ENCODE data around the gene OSM.
"Not testable (repeated sequence)": the region's sequence is repeated elsewhere in the genome, so short reads cannot be mapped to it uniquely, and the experiment has no call there.

Gene OSM

DNA sequence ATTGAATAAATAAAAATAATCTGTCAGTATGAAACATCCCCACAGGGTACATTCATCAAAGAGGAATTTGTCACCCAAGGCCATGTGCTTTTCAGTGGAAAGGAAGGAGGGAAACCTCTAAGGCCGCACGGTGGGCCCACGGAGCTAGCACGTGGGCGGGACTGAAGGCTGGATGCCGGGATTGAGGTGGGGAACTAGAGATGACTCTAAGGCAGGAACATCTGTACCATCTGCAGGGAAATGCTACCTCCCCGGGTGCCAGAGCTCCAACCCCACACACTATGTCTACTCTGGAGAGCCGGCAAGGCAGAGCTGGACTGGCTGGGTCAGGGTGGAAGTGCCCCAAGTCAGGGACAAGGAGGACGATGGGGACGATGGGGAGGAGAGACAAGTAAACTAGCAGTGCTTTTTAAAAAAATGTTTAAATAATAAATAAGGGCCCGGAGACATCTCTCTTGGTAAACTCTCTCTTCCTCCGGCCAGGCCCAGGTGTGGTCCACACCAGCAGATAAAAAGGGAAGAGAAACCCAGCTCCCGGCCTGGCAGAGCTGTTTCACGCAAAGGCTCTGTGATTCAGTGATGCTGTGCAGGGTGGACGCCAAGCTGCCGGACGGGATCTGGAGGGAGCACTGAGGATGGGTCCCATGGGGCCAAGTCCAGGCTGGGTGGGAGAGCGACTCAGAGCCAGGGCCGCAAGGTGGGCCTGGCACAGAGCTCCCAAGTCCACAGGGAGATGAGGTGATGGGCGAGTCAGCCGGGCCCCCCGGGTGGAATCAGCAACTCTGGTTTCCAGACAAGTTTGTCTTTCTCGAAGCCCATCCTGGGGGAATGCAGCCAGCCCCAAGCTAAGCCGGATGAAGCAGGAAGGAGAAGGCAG, 25.9 kb downstream of the OSM start:
- no peak for DNase-seq

DNA sequence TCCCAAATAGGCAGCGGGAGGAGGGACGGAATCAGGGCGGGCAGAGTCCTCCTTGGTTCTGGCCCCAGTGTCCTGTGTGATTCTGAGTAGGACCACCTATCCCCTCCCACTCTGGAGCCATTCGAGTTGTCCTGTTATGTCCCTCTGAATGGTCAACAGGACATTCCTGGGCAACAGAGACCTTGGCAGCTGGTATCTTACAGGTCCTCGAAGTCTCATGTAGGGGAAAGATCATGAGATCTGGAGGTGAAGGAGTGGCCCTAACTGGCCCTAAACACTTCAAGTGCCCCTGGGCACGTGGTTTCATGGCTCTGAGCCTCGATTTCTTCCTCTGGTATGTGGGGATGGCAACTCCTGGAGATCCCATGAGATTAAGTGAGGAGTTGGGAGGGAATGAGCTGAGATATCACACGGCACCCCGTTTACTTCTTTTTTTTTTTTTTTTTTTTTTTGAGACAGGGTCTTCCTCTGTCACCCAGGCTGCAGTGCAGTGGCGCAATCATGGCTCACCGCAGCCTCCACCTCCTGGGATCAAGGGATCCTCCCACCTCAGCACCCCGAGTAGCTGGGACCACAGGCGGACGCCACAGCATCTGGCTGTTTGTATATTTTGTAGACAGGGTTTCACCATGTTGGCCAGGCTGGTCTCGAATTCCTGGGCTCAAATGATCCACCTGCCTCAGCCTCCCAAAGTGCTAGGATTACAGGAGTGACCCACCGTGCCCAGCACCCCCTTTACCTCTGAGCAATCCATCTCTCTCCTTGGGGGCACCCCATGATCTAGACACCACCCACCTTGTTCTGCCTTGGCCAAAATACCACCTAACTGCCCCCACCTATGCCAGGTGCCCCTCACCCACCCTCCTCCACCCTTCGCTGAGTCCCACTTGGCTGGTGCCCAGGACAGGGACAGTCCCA, 26.9 kb downstream of the OSM start:
- DNase-seq = no peak

DNA sequence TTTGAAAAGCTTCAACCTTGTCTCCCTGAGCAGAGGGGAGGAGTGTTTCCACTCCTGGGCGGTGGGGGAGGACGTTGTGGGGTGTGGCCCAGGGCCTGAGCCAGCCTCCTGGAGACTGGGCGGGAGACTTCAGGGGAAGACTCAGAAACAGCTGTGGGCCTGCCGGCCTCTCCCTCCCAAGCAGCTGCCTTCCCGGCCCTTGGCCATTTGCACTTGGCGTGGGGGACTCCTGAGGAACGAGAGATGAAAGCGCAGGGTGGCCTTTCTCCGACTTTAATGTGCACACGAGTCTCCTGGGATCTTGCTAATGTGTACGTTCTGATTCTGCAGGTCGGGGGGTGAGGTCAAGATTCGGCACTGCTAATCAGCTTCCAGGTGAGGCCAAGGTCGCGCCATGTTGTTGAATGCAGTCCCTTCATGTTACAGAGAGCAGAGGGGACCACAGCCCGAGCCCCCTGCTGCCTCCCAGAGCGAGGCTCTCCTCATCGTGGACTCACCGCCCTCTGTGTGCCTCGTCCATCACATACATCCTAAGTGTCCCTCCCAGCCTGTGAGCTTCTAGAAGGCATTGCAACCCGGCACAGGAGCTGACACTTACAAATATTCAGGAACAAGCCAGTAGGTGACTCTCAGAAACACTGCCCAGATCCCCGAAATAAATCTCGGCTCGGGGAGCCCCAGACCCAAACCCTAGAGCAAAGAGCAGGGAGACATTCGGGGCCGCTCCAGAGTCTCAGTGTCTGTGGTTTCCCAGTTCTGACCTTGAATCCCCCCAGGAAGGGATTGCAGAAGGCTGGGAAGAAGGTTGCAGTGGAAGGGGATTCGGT, 27.8 kb downstream of the OSM start:
- no peak for DNase-seq

DNA sequence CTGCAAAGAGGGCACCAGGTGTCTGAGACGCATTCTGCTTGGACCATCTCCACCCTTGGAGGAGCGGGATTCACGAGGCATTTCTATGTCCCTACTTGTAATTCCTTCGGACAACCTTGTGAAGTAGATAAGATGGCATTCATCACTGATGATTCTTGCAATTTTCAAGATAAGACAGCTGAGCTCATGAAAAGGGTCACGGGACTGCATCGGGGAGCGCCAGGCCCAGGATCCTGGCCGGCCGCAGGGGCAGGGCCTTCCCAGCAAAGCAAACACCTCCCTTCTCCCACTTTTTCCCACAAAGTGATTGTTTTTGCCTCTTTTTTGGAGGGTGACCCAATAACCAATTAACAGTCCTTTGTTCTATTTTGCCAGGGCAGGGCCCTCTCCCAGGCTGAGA, 28.5 kb downstream of the OSM start:
- DNase-seq = no peak

DNA sequence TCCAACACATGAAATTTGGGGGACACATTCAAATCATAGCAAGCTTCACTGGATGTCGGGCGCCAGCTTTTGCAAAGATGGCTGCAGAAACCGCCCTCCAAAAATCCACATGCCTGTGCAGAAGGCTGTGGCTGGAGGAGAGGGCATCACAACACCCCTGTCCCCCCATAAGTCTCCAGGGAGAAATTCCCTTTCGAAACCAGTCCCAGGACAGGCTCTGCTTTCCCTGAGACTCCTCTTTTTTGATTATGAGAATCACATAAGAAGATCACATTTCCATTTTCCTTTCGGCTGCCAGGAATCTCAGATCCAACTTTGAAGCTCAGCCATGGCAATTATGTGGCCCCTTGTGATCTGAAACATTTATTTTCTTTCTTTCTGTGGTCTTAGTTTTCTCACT, 29.8 kb downstream of the OSM start:
- DNase-seq = no peak

DNA sequence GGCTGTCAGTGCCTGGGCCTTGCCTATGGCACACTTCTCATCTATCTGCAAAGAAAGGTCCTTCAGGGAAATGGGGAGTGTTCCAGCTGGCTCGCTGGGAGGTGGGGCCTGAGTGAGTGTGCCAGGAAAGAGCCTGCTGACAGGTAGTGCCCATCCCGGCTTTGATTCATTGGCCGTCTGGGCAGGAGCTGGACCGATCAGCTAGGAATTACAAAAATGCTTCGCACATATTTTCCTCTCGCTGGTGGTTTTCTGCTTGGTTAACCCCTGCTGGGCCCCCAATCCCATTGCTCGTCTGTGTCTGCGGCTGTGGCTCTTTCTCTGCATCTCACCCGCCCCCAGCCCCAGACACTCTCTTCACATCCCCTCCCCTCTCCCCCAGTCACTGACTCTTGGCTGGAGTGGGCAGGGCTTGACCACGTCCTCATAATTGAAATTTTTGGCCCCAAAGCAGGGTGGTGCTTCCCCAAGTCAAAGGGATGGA, 30.9 kb downstream of the OSM start:
- DNase-seq = no peak

DNA sequence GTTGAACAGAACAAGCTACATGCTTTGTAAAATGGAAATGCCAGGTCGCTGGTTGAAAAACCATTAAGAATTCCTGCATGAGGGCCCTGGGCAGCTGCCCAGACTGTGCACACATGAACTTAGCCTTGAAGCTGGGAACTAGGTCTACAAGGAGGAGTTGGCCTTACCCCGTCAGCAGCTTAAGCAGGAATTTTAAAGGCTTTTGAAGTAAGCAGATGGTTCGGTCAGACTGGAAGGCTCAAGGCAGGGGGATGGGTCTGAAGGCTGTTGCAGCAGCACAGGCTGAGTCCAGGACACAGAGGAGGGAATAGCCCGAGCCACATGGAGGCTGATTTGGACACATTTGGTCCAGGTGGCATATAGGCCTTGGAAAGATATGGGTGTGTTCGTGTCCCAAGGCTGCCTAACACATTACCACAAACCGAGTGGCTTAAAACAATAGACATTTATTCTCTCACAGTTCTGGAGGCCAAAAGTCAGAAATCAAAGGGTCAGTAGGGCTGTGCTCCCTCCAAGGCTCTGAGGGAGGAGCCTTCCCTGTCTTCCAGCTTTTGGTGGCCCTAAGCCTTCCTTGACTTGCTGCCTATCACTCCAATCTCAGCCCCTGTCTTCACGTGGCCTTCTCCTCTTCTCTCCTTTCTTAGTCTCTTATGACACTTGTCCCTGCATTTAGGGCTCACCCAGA, 31.7 kb downstream of the OSM start:
- DNase-seq = no peak

DNA sequence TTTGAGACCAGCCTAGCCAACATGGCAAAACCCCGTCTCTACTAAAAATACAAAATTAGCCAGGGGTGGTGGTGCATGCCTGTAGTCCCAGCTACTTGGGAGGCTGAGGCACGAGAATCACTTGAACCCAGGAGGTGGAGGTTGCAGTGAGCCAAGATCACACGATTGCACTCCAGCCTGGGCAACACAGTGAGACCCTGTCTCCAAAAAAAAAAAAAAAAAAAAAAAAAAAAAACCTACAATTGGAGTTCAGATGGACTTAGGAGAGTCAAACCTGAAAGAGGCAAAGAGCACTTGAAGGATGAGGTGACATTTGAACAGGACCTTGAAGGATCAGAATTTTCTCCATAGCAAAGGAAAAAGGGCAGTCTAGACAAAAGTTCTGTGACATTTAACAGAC, 32.3 kb downstream of the OSM start:
- not testable (repeated sequence) for DNase-seq

DNA sequence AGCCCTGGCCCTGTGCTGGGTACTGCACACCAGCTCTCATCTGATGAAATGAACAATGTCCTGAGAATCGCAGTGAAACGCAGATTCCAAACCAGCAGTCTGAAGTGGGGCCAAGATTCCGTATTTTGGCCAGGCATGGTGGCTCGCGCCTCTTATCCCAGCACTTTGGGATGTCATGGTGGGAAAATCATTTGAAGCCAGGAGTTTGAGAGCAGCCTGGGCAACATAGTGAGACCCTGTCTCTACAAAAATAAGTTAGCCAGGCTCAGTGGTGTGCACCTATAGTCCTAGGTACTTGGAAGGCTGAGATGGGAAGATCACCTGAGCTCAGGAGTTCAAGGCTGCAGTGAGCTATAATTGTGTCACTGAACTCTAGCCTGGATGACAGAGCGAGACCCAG, 33.1 kb downstream of the OSM start:
- DNase-seq = no peak

DNA sequence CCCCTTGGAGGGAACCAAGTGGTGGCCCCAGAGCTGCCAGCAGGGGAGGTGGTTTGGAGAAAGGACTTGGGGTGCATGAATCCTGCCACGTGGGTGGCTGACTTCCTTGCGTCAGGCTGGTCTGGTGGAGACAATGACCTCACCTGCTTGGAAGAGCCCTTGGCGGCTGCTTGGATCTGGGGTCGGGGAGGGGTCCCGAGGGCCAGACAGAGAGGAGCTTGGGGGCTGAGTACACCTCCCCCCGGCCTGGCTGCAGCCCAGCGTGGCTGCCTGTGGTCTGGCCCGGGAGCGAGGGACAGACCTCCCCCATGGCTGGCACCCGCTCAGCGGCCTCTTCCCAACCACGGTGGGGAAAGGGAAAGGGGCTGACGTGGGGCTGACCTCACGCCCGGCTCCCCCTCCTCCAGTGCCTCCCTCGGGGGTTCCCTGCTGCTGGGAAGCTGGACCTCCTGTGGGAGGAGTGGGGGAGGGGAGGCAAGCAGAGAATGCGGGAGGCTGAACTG, 33.9 kb downstream of the OSM start:
- no peak for DNase-seq

DNA sequence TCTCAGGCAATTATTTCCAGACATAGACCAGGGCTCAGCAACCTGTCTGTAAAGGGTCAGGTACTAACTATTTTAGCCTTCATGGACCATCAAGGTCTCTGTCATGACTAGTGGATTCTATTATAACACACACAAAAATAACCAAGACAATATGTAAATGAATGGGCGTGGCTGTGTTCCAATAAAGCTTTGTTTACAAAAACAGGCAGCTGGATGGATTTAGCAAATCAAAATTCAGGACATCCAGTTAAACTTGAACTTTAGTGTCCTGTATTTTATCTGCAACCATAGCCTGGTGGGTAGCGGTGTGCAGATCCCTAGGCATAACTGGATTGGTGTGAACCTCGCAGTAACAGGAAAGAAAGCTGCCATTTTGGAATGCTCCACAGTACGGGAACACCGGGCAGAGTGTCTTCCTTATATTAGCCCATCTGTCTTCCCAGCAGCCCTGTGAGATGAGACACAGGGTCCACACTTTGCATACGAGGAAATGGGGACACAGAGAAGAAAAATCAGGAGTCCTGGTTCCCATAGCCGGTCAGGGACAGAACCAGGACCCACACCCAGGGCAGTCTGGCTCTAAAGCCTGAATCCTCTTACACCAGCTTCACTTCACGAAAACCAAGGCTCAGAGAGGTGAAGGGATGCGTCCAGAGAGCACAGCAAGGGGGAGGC, 35.7 kb downstream of the OSM start:
- no peak for DNase-seq

DNA sequence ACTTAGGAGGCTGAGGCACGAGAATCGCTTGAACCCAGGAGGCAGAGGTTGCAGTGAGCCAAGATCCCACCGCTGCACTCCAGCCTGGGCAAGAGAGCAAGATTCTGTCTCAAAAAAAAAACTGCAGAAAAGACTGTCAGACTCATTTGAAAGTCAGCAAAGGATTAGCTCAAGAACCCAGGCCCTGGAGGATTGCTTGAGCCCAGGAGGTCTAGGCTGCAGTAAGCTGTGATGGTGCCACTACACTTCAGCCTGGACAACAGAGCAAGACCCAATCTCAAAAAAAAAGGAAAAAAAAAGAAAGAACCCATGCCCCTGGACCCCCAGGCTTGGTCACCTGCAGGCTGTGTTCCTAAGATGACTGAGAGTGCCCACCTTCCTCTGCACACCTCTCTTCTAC, 36.3 kb downstream of the OSM start:
- DNase-seq = no peak

DNA sequence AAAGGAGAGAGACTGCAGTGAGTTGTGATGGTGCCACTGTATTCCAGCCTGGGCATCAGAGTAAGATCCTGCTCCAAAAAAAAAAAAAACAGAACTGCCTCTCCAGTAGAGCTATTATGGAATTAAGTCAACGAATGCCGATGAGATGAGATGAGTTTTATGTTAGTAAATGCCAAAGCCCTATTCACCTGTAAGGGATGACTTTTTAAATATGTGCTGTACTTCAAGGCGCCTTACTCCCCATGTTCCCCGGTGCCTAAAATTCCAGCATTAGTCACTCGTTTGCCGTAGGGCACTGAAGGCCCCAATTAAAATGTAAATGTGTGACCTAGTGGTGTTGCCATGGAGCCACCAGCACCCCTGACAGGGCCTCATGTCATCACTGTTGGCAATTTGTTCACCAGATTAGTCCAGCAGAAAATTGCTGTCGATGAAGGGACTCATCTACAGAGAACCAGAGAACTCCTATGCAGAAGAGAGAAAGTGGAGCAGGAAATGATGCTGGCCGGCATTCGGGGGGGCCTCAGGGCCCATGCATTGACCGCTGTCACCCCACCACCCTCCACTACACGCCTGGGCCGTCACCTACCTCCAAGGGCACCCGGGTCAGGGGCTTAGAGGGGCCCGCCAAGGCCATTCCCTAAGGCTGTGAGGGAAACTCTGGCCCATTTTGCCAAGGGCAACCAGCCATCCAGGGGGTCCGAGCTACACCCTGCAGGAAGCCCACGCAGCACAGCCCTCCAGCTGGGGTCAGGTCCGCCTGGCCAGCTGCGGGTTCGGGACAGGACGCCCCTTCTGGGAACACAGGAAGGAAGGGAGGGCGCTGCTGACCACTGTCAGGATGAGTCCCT, 37.9 kb downstream of the OSM start:
- DNase-seq = no peak

DNA sequence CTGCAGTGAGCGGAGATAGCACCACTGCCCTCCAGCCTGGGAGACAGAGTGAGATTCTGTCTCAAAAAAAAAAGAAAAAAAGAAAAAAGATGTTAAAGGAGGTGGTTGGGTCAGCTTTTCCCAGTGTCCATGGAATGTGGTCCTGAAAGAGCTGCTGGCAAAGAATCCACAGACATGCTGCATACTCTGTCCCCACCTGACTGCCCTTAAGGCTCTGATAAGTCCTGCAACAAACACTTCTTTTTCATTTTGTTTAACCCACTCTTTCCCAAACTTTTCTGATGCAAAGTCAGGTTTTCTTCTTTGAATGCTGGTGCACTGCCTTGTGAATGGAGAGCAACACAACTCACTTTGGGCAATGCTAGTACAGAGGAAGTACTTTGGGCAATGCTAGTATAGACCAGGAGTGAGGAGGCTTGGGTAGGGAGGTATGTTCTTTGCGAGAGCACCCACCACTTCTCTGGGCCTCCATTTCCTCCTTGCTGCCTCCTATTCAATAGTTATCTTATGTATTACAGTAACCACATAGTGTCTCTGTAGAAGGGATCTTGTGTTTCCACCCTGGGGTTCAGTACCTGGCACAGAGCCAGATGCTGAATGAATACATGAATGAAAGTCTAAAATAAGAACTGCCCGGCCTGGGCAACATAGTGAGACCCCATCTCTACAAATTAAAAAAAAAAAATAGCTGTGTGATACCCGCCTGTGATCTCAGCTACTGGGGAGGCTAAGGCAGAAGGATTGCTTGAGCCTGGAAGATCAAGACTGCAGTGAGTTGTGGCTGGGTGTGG, 39.0 kb downstream of the OSM start:
- DNase-seq = no peak

DNA sequence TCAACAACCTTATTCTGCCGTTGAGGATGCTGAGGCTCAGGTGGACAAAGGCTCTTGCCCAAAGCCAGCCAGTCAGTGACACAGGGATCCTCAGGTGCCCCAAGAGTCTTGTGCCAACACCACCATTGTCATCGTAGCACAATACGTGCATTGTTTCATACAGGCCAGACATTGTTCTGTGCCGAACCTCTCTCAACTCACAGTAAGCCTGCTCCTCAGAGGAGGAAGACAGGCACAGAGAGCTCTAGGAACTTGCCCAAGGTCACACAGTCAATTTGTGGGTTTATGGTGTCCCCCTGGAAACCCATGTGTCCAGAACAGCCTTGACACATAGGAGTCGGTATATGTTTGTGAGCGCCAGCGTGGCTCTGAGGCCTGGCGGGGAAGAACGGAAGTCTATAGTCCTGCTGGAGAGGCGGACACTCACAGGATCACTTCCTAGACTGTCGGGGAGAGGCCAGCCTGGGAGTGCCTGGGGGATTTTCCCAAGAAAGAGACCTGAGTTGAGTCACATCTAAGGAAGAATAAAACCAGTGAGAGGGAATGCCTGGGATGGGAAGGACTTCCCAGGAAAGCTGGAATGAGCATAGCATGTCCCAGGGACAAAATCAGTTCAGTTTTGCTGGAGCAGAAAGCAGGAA, 40.3 kb downstream of the OSM start:
- DNase-seq = no peak

DNA sequence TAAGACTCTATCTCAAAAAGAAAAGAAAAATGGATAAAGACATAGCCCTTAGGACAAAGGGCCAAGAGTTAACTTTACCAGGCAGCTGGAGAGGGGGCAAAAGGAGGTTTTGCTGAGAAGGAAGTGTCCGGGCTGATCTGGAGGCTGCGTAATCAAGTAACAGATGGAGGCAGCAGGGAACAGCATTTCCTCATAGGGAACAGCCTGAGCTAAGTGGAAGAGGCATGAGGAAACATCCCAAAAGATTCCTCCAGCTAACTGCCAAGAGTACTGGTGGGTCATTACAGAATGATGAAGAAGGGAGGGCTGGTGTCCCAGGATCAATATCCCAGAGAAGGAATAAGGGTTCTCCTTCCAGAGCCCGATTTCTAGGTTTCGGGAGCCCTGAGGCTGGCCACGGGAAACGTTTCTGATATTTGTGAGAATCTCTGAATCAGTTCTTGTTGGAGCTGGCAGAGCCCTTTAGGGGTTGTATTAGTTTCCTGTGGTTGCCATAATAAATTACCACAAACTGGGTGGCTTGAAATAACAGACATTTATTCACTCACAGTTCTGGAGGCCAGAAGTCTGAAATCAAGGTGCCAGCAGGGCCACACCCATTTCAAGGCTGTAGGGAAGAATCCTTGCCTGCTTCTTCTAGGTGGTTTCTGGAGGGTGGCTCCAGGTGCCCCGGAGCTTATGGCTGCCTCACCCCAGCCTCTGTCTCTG, 41.3 kb downstream of the OSM start:
- DNase-seq = no peak

DNA sequence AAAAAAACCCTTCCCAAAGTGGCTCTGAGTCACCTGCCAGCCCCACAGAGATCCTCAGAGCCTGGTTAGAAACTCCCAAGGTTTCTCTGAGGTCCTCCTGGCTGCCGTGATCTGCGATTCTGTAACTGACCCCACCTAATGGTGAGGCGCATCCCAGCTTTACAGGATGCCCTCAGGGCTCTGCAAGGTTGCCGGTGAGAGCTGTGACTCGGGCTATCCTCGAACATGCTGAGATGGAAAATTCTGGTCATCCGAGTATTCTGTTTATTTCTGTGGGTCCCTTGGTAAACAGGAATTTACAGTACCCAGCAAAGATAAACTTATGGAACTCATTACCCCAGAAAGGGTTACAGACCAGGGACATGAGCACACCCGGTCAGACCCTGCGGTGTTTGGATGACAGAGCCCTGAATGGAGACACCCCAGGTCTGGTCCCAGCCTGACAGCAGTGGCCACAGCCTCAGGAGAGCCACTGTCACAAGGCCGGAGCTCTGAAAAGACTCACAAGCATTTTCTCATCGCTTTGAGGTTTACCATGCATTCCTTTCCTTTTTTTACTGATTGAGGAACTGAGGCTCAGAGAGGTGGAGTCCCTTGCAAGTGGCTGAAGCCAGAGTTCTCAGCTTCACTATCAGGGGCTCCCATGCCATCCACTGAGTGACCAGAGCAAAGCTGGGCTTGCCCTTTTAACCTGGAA, 42.3 kb downstream of the OSM start:
- DNase-seq = no peak

DNA sequence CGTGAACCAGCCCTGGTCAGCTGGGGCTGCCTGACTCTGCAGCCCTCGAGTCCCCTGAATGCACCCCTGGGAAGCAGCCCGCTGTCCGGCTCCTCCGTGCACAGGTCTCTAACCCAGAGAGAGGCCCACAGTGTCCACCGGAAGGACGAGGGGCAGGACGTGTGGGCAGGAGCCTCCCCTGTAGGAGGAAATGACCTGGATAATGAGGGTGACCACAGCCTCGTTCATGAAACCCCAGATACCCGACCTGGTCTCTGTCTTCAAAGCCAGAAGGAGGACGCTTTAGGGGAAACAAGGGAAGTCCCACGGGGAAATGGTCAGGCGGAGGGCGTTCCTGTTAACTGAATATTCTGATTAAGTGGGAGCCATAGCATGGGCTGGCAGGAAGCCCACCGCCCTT, 43.3 kb downstream of the OSM start:
- DNase-seq = no peak

All from stimulated activated CD8-positive, alpha-beta memory T cell treated with anti-CD3 and anti-CD28 coated beads, Interleukin-4, amount 100 ng/mL, for 48 hours (primary cell).